K562 (cell line): ENCODE data around the gene AURKB. TPM values are rescaled to one million over a fixed set of nuclear protein-coding genes. Genes with fewer than 3 reads are reported as not detected.

Experiments
- BDP1 ChIP-seq: IDR thresholded peaks from 3 replicates; pipeline ENCODE4 v1.6.1; 2011; ENCODE audit not compliant: insufficient read length, insufficient read depth
- ZEB2 ChIP-seq: fragments of 450-650 bp; IDR thresholded peaks from 2 replicates; pipeline ENCODE4 v1.6.1; 2016
- polyA plus RNA-seq, 8 experiments: library from polyadenylated mRNA; depleted of rRNA in 4 of 8; stranded (reverse) in 5 of 8; unstranded in 3 of 8; fragments of >200 nt; fragmentation: Nextera tagmentation in 2 of 8; fragmentation: Illumina TruSeq in 1 of 8; extraction: Ambion mirVana in 2 of 8; extraction: Trizol in 1 of 8; gene quantifications; 2 replicates each; pipeline versions ENCODE4 v1.2.1 to v1.2.3, GENCODE V29; 2011 to 2014; ENCODE audit warnings: inconsistent platforms in 1 of 8, missing spikeins in 1 of 8
- total RNA-seq, 7 experiments: library from RNA; depleted of rRNA in 6 of 7; stranded (reverse); fragments of >200 nt in 6 of 7; fragmentation: Illumina TruSeq in 2 of 7; extraction: Trizol in 2 of 7; gene quantifications; 2 replicates each; pipeline versions ENCODE4 v1.2.1 to v1.2.3, GENCODE V29; 2011 to 2021; ENCODE audit warnings: low replicate concordance in 1 of 7
- TF ChIP-seq, protein P1 (sequence below): IDR thresholded peaks from 2 replicates; pipeline ENCODE4 v1.6.1; 2014; ENCODE audit warnings: antibody characterized with exemption
- TF ChIP-seq, protein P2 (sequence below): fragments of 250-450 bp; sonication (Bioruptor Pico); IDR thresholded peaks from 2 replicates; pipeline ENCODE4 v1.8.0; 2022; ENCODE audit warnings: inconsistent platforms
- TF ChIP-seq, protein P3 (sequence below): fragments of 250-450 bp; sonication (Bioruptor Pico); IDR thresholded peaks from 2 replicates; pipeline ENCODE4 v1.8.0; 2021; ENCODE audit warnings: mild to moderate bottlenecking, moderate library complexity

The AURKB gene
- total and polyA plus RNA-seq, 9 of the 15 experiments (the other 6 are each of a cell fraction or from before 2014, with no cell fraction given) = 27.2 to 114 (median 74.8) TPM

DNA sequence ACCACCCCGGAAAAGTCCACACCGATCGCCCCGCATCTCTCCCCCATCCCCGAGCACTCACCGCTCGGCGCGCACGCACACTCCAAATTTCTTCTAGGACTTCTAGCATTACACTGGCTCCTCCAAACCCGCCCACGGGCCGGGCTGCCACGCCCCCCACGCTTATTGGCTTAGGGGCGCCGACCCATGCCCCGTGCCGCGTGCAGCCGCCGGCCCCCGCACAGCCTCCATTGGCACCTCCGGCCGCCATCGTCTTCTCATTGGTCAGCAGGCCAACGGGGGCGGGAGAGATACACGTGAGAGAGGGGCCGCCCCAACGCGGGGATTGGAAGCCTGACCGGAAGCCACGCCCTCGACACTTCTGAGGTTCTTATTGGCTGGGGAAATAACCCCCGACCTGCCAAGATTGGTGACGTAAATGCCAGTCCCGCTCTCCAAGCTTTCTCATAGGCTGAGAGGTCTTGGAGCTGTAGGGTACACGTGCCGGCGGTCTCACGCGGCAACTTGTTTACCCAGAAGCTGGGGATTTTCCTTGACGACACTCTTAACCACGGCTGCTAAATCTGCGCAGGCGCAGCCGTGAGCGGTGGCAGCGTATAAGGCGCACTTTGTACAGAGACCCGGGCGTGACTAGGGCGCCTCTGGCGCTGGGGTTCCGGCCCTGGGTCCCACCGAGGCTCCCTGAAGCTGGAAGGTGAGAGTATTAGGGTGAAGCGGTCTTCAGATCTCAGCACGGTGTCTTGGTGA lies 54.0 kb downstream of the AURKB start (continued):
- TF ChIP-seq, protein P1, sequence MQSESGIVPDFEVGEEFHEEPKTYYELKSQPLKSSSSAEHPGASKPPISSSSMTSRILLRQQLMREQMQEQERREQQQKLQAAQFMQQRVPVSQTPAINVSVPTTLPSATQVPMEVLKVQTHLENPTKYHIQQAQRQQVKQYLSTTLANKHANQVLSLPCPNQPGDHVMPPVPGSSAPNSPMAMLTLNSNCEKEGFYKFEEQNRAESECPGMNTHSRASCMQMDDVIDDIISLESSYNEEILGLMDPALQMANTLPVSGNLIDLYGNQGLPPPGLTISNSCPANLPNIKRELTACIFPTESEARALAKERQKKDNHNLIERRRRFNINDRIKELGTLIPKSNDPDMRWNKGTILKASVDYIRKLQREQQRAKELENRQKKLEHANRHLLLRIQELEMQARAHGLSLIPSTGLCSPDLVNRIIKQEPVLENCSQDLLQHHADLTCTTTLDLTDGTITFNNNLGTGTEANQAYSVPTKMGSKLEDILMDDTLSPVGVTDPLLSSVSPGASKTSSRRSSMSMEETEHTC = no peak; the same call in 1 of the 2 replicates
- TF ChIP-seq, protein P2, sequence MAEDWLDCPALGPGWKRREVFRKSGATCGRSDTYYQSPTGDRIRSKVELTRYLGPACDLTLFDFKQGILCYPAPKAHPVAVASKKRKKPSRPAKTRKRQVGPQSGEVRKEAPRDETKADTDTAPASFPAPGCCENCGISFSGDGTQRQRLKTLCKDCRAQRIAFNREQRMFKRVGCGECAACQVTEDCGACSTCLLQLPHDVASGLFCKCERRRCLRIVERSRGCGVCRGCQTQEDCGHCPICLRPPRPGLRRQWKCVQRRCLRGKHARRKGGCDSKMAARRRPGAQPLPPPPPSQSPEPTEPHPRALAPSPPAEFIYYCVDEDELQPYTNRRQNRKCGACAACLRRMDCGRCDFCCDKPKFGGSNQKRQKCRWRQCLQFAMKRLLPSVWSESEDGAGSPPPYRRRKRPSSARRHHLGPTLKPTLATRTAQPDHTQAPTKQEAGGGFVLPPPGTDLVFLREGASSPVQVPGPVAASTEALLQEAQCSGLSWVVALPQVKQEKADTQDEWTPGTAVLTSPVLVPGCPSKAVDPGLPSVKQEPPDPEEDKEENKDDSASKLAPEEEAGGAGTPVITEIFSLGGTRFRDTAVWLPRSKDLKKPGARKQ (CRISPR knock-in tag) = no peak
- TF ChIP-seq ZEB2 (no peak), BDP1 (no peak)
- TF ChIP-seq, protein P3, sequence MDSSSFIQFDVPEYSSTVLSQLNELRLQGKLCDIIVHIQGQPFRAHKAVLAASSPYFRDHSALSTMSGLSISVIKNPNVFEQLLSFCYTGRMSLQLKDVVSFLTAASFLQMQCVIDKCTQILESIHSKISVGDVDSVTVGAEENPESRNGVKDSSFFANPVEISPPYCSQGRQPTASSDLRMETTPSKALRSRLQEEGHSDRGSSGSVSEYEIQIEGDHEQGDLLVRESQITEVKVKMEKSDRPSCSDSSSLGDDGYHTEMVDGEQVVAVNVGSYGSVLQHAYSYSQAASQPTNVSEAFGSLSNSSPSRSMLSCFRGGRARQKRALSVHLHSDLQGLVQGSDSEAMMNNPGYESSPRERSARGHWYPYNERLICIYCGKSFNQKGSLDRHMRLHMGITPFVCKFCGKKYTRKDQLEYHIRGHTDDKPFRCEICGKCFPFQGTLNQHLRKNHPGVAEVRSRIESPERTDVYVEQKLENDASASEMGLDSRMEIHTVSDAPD (CRISPR knock-in tag) = no peak
- TF ChIP-seq, all 486 proteins: peak for 114
